Effector memory CD4-positive, alpha-beta T cell (primary cell): ENCODE data around the gene LSM8.

ENCODE experiments used
- DNase-seq, 3 donors: peaks; one replicate each; pipeline ENCODE4 v3.0.0-alpha.2; 2020
- H3K27ac ChIP-seq: 2 replicates; pipeline ENCODE4 v1.7.0; 2013; ENCODE audit warnings: mild to moderate bottlenecking, low read length, moderate library complexity; ENCODE audit not compliant: insufficient read depth, poor library complexity, severe bottlenecking
- H3K27me3 ChIP-seq: replicated peaks from 2 replicates; pipeline ENCODE4 v1.7.0; 2013; ENCODE audit warnings: mild to moderate bottlenecking, low read length; ENCODE audit not compliant: insufficient read depth, control insufficient read depth, poor library complexity, severe bottlenecking
- H3K36me3 ChIP-seq: 2 replicates; pipeline ENCODE4 v1.7.0; 2013; ENCODE audit warnings: mild to moderate bottlenecking, low read length, moderate library complexity; ENCODE audit not compliant: control insufficient read depth, insufficient read depth
- H3K4me1 ChIP-seq: 2 replicates; pipeline ENCODE4 v1.7.0; 2013; ENCODE audit warnings: low read length, mild to moderate bottlenecking; ENCODE audit not compliant: control insufficient read depth, insufficient read depth, poor library complexity, severe bottlenecking
- H3K4me3 ChIP-seq: 2 replicates; pipeline ENCODE4 v1.7.0; 2013; ENCODE audit warnings: low read length, low read depth, mild to moderate bottlenecking; ENCODE audit not compliant: insufficient read depth, poor library complexity, severe bottlenecking
- H3K9me3 ChIP-seq: 2 replicates; pipeline ENCODE4 v1.7.0; 2013; ENCODE audit warnings: mild to moderate bottlenecking, low read length, moderate library complexity; ENCODE audit not compliant: control insufficient read depth

The LSM8 gene

GRCh38 chr7:118158766-118159165 is 25.2 kb upstream of the LSM8 start:
- H3K27me3 ChIP-seq = no peaks in the 10 kb centered on the region
- no peaks in the 10 kb centered on the region for H3K36me3 ChIP-seq
- no peak overlapping the region for H3K27ac ChIP-seq
- no peaks in the 10 kb centered on the region for H3K9me3 ChIP-seq
- no peak overlapping the region for H3K4me3 ChIP-seq
- DNase-seq = no peak
- no peaks in the 10 kb centered on the region for H3K4me1 ChIP-seq

GRCh38 chr7:118169146-118169545 is 14.8 kb upstream of the LSM8 start:
- no peaks in the 10 kb centered on the region for H3K4me1 ChIP-seq
- H3K9me3 ChIP-seq = no peaks in the 10 kb centered on the region
- no peaks in the 10 kb centered on the region for H3K36me3 ChIP-seq
- H3K4me3 ChIP-seq = no peak overlapping the region
- H3K27me3 ChIP-seq = no peaks in the 10 kb centered on the region
- H3K27ac ChIP-seq = no peak overlapping the region
- no peak for DNase-seq

GRCh38 chr7:118175740-118176139 is 8.2 kb upstream of the LSM8 start:
- Histone ChIP-seq H3K36me3 (no peaks in the 10 kb centered on the region), H3K9me3 (no peaks in the 10 kb centered on the region), H3K27me3 (no peaks in the 10 kb centered on the region), H3K4me3 (no peak overlapping the region), H3K4me1 (no peaks in the 10 kb centered on the region), H3K27ac (no peak overlapping the region)
- DNase-seq = no peak

- H3K9me3 ChIP-seq = no peaks in the 10 kb centered on the region
- no peak for DNase-seq
- H3K36me3 ChIP-seq = no peaks in the 10 kb centered on the region
- H3K27ac ChIP-seq = no peak overlapping the region
- H3K4me3 ChIP-seq = no peak overlapping the region
- no peaks in the 10 kb centered on the region for H3K27me3 ChIP-seq
- H3K4me1 ChIP-seq = peaks cover 5% of the 10 kb centered on the region
Measured at GRCh38 chr7:118179191-118179590, 4.8 kb upstream of the LSM8 start.

- Histone ChIP-seq H3K27me3 (no peaks in the 10 kb centered on the region), H3K4me3 (peak overlapping the region; percentile 73), H3K9me3 (no peaks in the 10 kb centered on the region), H3K36me3 (no peaks in the 10 kb centered on the region), H3K4me1 (peaks cover 17% of the 10 kb centered on the region), H3K27ac (peak overlapping the region; percentile 89)
- no peak for DNase-seq
Measured at GRCh38 chr7:118182593-118183427, 1.2 kb upstream of the LSM8 start.

GRCh38 chr7:118183428-118183785 is 557 bp upstream of the LSM8 start:
- Histone ChIP-seq H3K27ac (peak overlapping the region; percentile 89), H3K27me3 (no peaks in the 10 kb centered on the region), H3K36me3 (no peaks in the 10 kb centered on the region), H3K4me3 (peak overlapping the region; percentile 73), H3K4me1 (peaks cover 17% of the 10 kb centered on the region), H3K9me3 (no peaks in the 10 kb centered on the region)
- no peak for DNase-seq

- no peak for DNase-seq
- H3K9me3 ChIP-seq = no peaks in the 10 kb centered on the region
- peaks cover 17% of the 10 kb centered on the region for H3K4me1 ChIP-seq
- H3K4me3 ChIP-seq = peak overlapping the region; percentile 73
- H3K36me3 ChIP-seq = no peaks in the 10 kb centered on the region
- no peaks in the 10 kb centered on the region for H3K27me3 ChIP-seq
- H3K27ac ChIP-seq = peak overlapping the region; percentile 89
Measured at GRCh38 chr7:118184565-118184940, 589 bp downstream of the LSM8 start.

- Histone ChIP-seq H3K36me3 (no peaks in the 10 kb centered on the region), H3K27me3 (no peaks in the 10 kb centered on the region), H3K4me3 (peak overlapping the region; percentile 73), H3K4me1 (peaks cover 17% of the 10 kb centered on the region), H3K9me3 (no peaks in the 10 kb centered on the region), H3K27ac (no peak overlapping the region)
- no peak for DNase-seq
Measured at GRCh38 chr7:118185163-118185860, 1.3 kb downstream of the LSM8 start.

GRCh38 chr7:118186501-118186900 is 2.5 kb downstream of the LSM8 start:
- no peaks in the 10 kb centered on the region for H3K27me3 ChIP-seq
- DNase-seq = no peak
- H3K4me3 ChIP-seq = no peak overlapping the region
- H3K36me3 ChIP-seq = peaks cover 7% of the 10 kb centered on the region
- H3K9me3 ChIP-seq = no peaks in the 10 kb centered on the region
- H3K27ac ChIP-seq = no peak overlapping the region
- peaks cover 17% of the 10 kb centered on the region for H3K4me1 ChIP-seq

- Histone ChIP-seq H3K36me3 (peaks cover 7% of the 10 kb centered on the region), H3K4me3 (no peak overlapping the region), H3K9me3 (no peaks in the 10 kb centered on the region), H3K4me1 (no peaks in the 10 kb centered on the region), H3K27me3 (no peaks in the 10 kb centered on the region), H3K27ac (no peak overlapping the region)
- DNase-seq = no peak
Measured at GRCh38 chr7:118194571-118194970, 10.6 kb downstream of the LSM8 start.
